ENCODE measurements around the gene LGSN.
"Not testable (repeated sequence)": the region's sequence is repeated elsewhere in the genome, so short reads cannot be mapped to it uniquely, and the experiment has no call there.

LGSN gene

DNA sequence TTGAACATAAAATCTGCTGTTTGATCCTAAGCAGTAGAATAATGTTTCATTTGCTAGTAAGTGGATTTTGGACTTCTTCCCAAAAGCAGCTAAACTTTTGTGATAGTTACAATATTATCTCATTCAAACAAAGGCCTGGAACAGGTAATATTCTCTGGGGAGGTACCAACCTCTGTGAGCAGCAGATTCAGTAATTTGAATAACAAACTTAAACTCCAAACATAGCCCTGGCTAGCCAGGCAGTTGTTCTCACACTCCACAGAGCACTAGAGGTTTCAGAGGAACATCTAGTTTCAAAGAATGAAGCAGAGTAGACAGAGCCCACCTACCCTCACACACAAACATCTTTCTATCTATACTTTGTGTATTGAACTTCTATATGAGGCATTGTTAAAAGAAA lies 40.9 kb downstream of the LGSN start:
- no peak overlapping the region for H3K4me2 ChIP-seq (ENCODE audit: low read length)

DNA sequence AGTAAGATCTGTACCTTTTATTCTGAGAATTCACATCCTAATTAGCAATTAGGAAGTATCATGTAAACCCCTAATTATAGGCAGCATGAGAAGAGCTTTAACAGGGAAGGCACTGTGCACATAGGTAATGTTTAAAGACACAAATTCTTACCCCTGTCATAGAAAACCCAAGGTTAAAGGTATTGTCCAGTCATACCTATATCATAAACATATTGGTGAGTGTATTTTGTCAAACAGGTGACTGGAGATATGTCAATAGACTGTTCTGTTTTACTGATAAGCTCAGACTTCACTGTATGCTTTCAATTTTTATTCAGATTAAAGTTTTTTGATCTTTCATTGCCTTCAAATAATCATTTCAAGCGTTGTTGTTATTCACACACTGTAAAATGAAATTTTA lies 43.8 kb downstream of the LGSN start:
- no peaks in the 10 kb centered on the region for H3F3A ChIP-seq (ENCODE audit: control insufficient read depth, insufficient read depth)
- TF ChIP-seq EZH2phosphoT487 (IDR thresholded peaks at IDR 0.05; ENCODE audit: borderline replicate concordance, low read length) = no peak
- TF ChIP-seq, protein P1, sequence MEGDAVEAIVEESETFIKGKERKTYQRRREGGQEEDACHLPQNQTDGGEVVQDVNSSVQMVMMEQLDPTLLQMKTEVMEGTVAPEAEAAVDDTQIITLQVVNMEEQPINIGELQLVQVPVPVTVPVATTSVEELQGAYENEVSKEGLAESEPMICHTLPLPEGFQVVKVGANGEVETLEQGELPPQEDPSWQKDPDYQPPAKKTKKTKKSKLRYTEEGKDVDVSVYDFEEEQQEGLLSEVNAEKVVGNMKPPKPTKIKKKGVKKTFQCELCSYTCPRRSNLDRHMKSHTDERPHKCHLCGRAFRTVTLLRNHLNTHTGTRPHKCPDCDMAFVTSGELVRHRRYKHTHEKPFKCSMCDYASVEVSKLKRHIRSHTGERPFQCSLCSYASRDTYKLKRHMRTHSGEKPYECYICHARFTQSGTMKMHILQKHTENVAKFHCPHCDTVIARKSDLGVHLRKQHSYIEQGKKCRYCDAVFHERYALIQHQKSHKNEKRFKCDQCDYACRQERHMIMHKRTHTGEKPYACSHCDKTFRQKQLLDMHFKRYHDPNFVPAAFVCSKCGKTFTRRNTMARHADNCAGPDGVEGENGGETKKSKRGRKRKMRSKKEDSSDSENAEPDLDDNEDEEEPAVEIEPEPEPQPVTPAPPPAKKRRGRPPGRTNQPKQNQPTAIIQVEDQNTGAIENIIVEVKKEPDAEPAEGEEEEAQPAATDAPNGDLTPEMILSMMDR (IDR thresholded peaks at IDR 0.05; ENCODE audit: low read depth, low read length, poor library complexity, severe bottlenecking) = no peak

More for the DNA sequence above, 40.9 kb downstream of the LGSN start:
- TF ChIP-seq, protein P1 (IDR thresholded peaks at IDR 0.05; ENCODE audit: low read depth, low read length, poor library complexity, severe bottlenecking) = no peak
- TF ChIP-seq EZH2phosphoT487 (IDR thresholded peaks at IDR 0.05; ENCODE audit: borderline replicate concordance, low read length) = no peak
- Histone ChIP-seq H4K20me1 (ENCODE audit: control insufficient read depth, insufficient read depth, low read depth, low read length) (no peaks in the 10 kb centered on the region), H3K27ac (ENCODE audit: low read depth, low read length) (no peak overlapping the region), H3K4me1 (ENCODE audit: control insufficient read depth, low read length) (0 out of 2 replicates have a peak, but pooled peaks cover 5% of the 10 kb centered on the region), H3F3A (ENCODE audit: control insufficient read depth, insufficient read depth) (no peaks in the 10 kb centered on the region), H3K9me2 (replicated peaks; ENCODE audit: control insufficient read depth, low read length) (no peaks in the 10 kb centered on the region), H3K79me2 (ENCODE audit: control insufficient read depth, low read length) (no peaks in the 10 kb centered on the region), H3K4me3 (ENCODE audit: low read length) (no peak overlapping the region), H3K9me3 (ENCODE audit: control insufficient read depth, insufficient read depth, low read length) (no peaks in the 10 kb centered on the region), H3K36me3 (ENCODE audit: control insufficient read depth, low read length) (no peaks in the 10 kb centered on the region), H3K27me3 (ENCODE audit: control insufficient read depth, low read length) (peaks cover 3% of the 10 kb centered on the region)

DNA sequence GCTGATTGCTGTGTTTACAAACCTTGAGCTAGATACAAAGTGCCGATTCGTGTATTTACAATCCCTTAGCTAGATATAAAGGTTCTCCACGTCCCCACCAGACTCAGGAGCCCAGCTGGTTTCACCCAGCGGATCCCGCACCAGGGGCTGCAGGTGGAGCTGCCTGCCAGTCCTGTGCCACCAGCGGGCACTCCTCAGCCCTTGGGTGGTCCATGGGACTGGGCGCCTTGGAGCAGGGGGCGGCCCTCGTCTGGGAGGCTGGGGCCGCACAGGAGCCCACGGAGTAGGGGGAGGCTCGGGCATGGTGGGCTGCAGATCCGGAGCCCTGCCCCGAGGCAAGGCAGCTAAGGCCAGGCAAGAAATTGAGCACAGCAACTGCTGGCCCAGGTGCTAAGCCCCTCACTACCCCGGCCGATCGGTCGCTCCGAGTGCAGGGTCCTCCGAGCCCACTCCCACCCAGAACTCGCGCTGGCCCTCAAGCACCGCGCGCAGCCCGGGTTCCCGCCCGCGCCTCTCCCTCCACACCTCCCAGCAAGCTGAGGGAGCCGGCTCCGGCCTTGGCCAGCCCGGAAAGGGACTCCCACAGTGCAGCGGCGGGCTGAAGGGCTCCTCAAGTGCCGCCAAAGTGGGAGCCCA lies 44.9 kb downstream of the LGSN start:
- H3K79me2 ChIP-seq (ENCODE audit: control insufficient read depth, low read length); H3K4me1 ChIP-seq (ENCODE audit: control insufficient read depth, low read length); H3K4me3 ChIP-seq (ENCODE audit: low read length); H3K27ac ChIP-seq (ENCODE audit: low read depth, low read length); H3K36me3 ChIP-seq (ENCODE audit: control insufficient read depth, low read length); H3F3A ChIP-seq (ENCODE audit: control insufficient read depth, insufficient read depth); H3K4me2 ChIP-seq (ENCODE audit: low read length); H4K20me1 ChIP-seq (ENCODE audit: control insufficient read depth, insufficient read depth, low read depth, low read length); H3K27me3 ChIP-seq (ENCODE audit: control insufficient read depth, low read length); H3K9me3 ChIP-seq (ENCODE audit: control insufficient read depth, insufficient read depth, low read length); H3K9me2 ChIP-seq (replicated peaks; ENCODE audit: control insufficient read depth, low read length): not testable (repeated sequence)

More for the DNA sequence above, 43.8 kb downstream of the LGSN start:
- Histone ChIP-seq H4K20me1 (ENCODE audit: control insufficient read depth, insufficient read depth, low read depth, low read length) (no peaks in the 10 kb centered on the region), H3K9me3 (ENCODE audit: control insufficient read depth, insufficient read depth, low read length) (no peaks in the 10 kb centered on the region), H3K36me3 (ENCODE audit: control insufficient read depth, low read length) (no peaks in the 10 kb centered on the region), H3K4me1 (ENCODE audit: control insufficient read depth, low read length) (0 out of 2 replicates have a peak, but pooled peaks cover 5% of the 10 kb centered on the region), H3K4me2 (ENCODE audit: low read length) (no peak overlapping the region), H3K27me3 (ENCODE audit: control insufficient read depth, low read length) (no peaks in the 10 kb centered on the region; the same call in 1 of the 2 replicates), H3K79me2 (ENCODE audit: control insufficient read depth, low read length) (no peaks in the 10 kb centered on the region), H3K9me2 (replicated peaks; ENCODE audit: control insufficient read depth, low read length) (no peaks in the 10 kb centered on the region), H3K4me3 (ENCODE audit: low read length) (no peak overlapping the region), H3K27ac (ENCODE audit: low read depth, low read length) (no peak overlapping the region)

DNA sequence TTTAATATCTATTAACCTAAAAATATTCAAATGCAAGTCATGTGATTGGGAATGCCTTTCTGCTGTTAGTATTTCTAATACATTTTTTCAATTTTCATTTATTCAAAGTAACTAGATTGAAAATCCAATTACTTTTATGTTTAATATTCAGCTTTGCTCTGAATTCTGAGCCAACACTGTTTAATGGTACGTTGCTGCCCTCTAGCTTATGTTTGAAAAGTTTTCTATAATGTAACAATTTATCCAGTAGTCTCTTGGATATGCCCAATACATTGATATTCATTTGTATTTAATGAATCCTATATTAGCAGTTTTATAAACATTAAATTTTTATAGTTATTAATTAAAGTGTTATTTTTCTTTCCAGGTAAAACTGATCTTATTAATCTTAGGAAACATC lies 47.4 kb downstream of the LGSN start:
- Histone ChIP-seq H3K27me3 (ENCODE audit: control insufficient read depth, low read length) (no peaks in the 10 kb centered on the region; the same call in 1 of the 2 replicates), H3K4me3 (ENCODE audit: low read length) (no peak overlapping the region), H3K9me2 (replicated peaks; ENCODE audit: control insufficient read depth, low read length) (no peaks in the 10 kb centered on the region), H3K79me2 (ENCODE audit: control insufficient read depth, low read length) (no peaks in the 10 kb centered on the region), H4K20me1 (ENCODE audit: control insufficient read depth, insufficient read depth, low read depth, low read length) (no peaks in the 10 kb centered on the region), H3K27ac (ENCODE audit: low read depth, low read length) (no peak overlapping the region), H3K9me3 (ENCODE audit: control insufficient read depth, insufficient read depth, low read length) (no peaks in the 10 kb centered on the region), H3K4me2 (ENCODE audit: low read length) (no peak overlapping the region), H3F3A (ENCODE audit: control insufficient read depth, insufficient read depth) (no peaks in the 10 kb centered on the region), H3K36me3 (ENCODE audit: control insufficient read depth, low read length) (no peaks in the 10 kb centered on the region), H3K4me1 (ENCODE audit: control insufficient read depth, low read length) (no peaks in the 10 kb centered on the region)
- TF ChIP-seq, protein P1 (IDR thresholded peaks at IDR 0.05; ENCODE audit: low read depth, low read length, poor library complexity, severe bottlenecking) = peak; percentile 31
- TF ChIP-seq EZH2phosphoT487 (IDR thresholded peaks at IDR 0.05; ENCODE audit: borderline replicate concordance, low read length) = no peak
